SU-DHL-6 (cell line): Measurements from ENCODE around the gene GIT2.

ENCODE experiments used
- H2AFZ ChIP-seq: fragments of 200-600 bp; sonication (generic); 2 replicates; pipeline ENCODE4 v1.6.1; 2014; ENCODE audit warnings: low read depth, mild to moderate bottlenecking, moderate library complexity, mixed read lengths, antibody characterized with exemption, low read length; ENCODE audit not compliant: severe bottlenecking
- H3F3A ChIP-seq: fragments of 200-600 bp; shearing (Covaris generic); 2 replicates; pipeline ENCODE4 v1.6.0; 2016; ENCODE audit warnings: antibody characterized with exemption, mild to moderate bottlenecking; ENCODE audit not compliant: insufficient read depth
- H3K27ac ChIP-seq: fragments of 200-600 bp; sonication (generic); 2 replicates; pipeline ENCODE4 v1.5.1; 2016; ENCODE audit warnings: low read depth, mild to moderate bottlenecking, low read length, moderate library complexity, mixed read lengths
- H3K27me3 ChIP-seq: fragments of 200-600 bp; sonication (generic), shearing (Covaris generic); 2 replicates; pipeline ENCODE4 v1.6.0; 2014; ENCODE audit warnings: mild to moderate bottlenecking, low read length
- H3K36me3 ChIP-seq: fragments of 200-600 bp; sonication (generic); 2 replicates; pipeline ENCODE4 v1.6.1; 2014; ENCODE audit warnings: mild to moderate bottlenecking, low read length, mixed read lengths
- H3K4me2 ChIP-seq: fragments of 300-600, 200-600 bp; shearing (Covaris generic), sonication (generic); 2 replicates; pipeline ENCODE4 v1.6.0; 2014; ENCODE audit warnings: low read length, low read depth, mild to moderate bottlenecking; ENCODE audit not compliant: poor library complexity, severe bottlenecking
- H3K4me3 ChIP-seq: fragments of 200-600 bp; sonication (generic); 2 replicates; pipeline ENCODE4 v1.5.1; 2014; ENCODE audit warnings: antibody characterized with exemption, low read length, mild to moderate bottlenecking, mixed read lengths; ENCODE audit not compliant: insufficient read depth, poor library complexity, severe bottlenecking
- H3K79me2 ChIP-seq: fragments of 200-600 bp; sonication (generic); 2 replicates; pipeline ENCODE4 v1.6.1; 2014; ENCODE audit warnings: mild to moderate bottlenecking, low read length, moderate library complexity; ENCODE audit not compliant: insufficient read depth
- H3K9ac ChIP-seq: fragments of 200-600 bp; sonication (generic); 2 replicates; pipeline ENCODE4 v1.7.0; 2014; ENCODE audit warnings: mild to moderate bottlenecking, low read length
- H3K9me2 ChIP-seq: fragments of 200-600 bp; sonication (generic); replicated peaks from 2 replicates; pipeline ENCODE4 v1.6.1; 2014; ENCODE audit warnings: low read length; ENCODE audit not compliant: insufficient read depth
- H3K9me3 ChIP-seq: fragments of 200-600 bp; sonication (generic); 2 replicates; pipeline ENCODE4 v1.6.1; 2014; ENCODE audit warnings: low read length, mixed read lengths; ENCODE audit not compliant: insufficient read depth
- H4K20me1 ChIP-seq: fragments of 200-600 bp; sonication (generic); 2 replicates; pipeline ENCODE4 v1.6.1; 2014; ENCODE audit warnings: low read depth, mild to moderate bottlenecking, antibody characterized with exemption, low read length, moderate library complexity, mixed read lengths
- EZH2phosphoT487 ChIP-seq: fragments of 200-600 bp; sonication (generic), shearing (Covaris generic); conservative IDR thresholded peaks from 2 replicates; pipeline ENCODE4 v1.6.1; 2018; ENCODE audit warnings: mild to moderate bottlenecking, antibody characterized with exemption, low read length, moderate library complexity, mixed read lengths
- TF ChIP-seq, protein P1 (sequence below): fragments of 200-600 bp; sonication (generic); IDR thresholded peaks from one replicate; pipeline ENCODE4 v1.5.1; 2017; ENCODE audit warnings: antibody characterized with exemption, mild to moderate bottlenecking, low read length, moderate library complexity; ENCODE audit not compliant: insufficient read depth, poor library complexity, severe bottlenecking

Gene GIT2

GRCh38 chr12:110005319-110005973 is 9.3 kb upstream of the GIT2 start:
- Histone ChIP-seq H3K9ac (peak overlapping the region; percentile 88), H3K4me3 (peak overlapping the region; percentile 22), H3K79me2 (peaks cover 85% of the 10 kb centered on the region), H4K20me1 (no peaks in the 10 kb centered on the region), H3K9me2 (no peaks in the 10 kb centered on the region), H3F3A (peaks cover 82% of the 10 kb centered on the region), H3K9me3 (no peaks in the 10 kb centered on the region), H3K36me3 (peaks cover 11% of the 10 kb centered on the region), H2AFZ (no peak overlapping the region), H3K4me2 (peak overlapping the region; percentile 92), H3K27me3 (no peaks in the 10 kb centered on the region), H3K27ac (peak overlapping the region; percentile 97)
- TF ChIP-seq EZH2phosphoT487: no peak
- TF ChIP-seq, protein P1, sequence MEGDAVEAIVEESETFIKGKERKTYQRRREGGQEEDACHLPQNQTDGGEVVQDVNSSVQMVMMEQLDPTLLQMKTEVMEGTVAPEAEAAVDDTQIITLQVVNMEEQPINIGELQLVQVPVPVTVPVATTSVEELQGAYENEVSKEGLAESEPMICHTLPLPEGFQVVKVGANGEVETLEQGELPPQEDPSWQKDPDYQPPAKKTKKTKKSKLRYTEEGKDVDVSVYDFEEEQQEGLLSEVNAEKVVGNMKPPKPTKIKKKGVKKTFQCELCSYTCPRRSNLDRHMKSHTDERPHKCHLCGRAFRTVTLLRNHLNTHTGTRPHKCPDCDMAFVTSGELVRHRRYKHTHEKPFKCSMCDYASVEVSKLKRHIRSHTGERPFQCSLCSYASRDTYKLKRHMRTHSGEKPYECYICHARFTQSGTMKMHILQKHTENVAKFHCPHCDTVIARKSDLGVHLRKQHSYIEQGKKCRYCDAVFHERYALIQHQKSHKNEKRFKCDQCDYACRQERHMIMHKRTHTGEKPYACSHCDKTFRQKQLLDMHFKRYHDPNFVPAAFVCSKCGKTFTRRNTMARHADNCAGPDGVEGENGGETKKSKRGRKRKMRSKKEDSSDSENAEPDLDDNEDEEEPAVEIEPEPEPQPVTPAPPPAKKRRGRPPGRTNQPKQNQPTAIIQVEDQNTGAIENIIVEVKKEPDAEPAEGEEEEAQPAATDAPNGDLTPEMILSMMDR: no peak

DNA sequence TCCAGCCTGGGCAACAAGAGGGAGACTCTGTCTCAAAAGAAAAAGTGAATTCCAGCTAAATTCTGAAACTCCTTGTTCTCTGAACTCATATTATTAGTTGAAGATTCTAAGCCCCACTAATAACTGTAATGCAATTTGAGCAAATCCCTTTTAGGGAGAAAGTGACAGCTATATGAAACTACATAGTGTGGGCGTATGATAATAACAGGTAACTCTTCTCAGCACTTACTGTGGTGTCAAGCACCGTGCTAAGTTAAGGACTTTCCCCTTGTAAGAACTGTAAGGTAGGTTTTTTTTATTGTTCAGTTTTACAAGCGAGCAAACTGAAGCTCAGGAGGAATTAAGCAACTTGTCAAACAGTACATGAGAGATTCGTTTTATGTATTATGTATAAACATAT is 8.4 kb upstream of the GIT2 start:
- Histone ChIP-seq H3K36me3 (peaks cover 17% of the 10 kb centered on the region), H3F3A (peaks cover 74% of the 10 kb centered on the region), H2AFZ (no peak overlapping the region), H3K4me3 (peak overlapping the region; percentile 22), H3K9me2 (no peaks in the 10 kb centered on the region), H3K27me3 (no peaks in the 10 kb centered on the region), H3K27ac (peak overlapping the region; percentile 97), H3K9ac (peak overlapping the region; percentile 88), H4K20me1 (no peaks in the 10 kb centered on the region), H3K9me3 (no peaks in the 10 kb centered on the region), H3K79me2 (peaks cover 85% of the 10 kb centered on the region), H3K4me2 (peak overlapping the region; percentile 92)
- TF ChIP-seq EZH2phosphoT487: no peak
- TF ChIP-seq, protein P1: no peak

DNA sequence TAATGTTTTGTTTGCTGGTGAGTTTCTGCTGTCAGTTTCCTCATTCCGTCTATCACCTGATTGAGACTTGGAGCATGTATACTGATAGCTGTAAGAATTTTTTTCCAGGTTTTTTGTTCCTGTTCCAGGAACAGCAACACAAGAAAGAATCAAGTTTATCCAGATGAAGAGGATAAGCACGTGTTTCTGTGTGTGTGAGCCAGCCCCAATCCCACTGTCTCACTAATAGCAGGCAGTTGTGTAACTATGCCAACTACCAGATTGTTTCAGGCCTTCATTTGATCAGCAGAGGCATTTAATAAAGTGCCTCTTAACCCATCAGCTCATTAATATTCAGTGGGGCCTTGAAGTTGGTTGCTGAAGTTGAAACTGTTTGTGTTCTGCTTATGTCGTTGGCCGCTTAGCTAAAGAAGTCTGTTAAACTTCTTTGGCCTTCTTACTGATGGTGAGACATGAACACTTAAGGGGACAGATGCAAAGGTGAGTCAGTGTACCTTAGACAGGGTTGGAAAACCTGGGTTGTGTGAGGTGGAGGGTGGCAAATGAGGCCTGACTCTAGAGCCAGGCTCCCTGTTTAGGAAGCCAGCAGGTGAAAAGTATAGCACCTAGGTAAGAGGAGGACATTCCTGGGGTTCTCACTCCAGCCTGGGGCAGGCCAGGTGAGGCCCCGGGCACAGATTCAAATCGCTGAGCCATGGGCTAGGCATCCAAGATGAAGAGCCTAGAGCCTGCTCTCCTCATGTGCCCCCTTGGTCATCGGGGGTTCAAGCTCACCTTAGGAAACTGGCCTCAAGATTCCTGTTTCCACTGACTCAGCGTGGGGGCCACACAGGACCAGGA is 6.7 kb upstream of the GIT2 start:
- no peak for TF ChIP-seq EZH2phosphoT487
- peak overlapping the region; percentile 88 for H3K4me3 ChIP-seq
- no peaks in the 10 kb centered on the region for H3K9me3 ChIP-seq
- peaks cover 72% of the 10 kb centered on the region for H3K79me2 ChIP-seq
- H3K9me2 ChIP-seq: no peaks in the 10 kb centered on the region
- peaks cover 17% of the 10 kb centered on the region for H3K36me3 ChIP-seq
- H4K20me1 ChIP-seq: no peaks in the 10 kb centered on the region
- peak overlapping the region; percentile 88 for H3K9ac ChIP-seq
- peak overlapping the region; percentile 97 for H3K27ac ChIP-seq
- no peak overlapping the region for H2AFZ ChIP-seq
- peak overlapping the region; percentile 92 for H3K4me2 ChIP-seq
- no peaks in the 10 kb centered on the region for H3K27me3 ChIP-seq
- peaks cover 70% of the 10 kb centered on the region for H3F3A ChIP-seq

DNA sequence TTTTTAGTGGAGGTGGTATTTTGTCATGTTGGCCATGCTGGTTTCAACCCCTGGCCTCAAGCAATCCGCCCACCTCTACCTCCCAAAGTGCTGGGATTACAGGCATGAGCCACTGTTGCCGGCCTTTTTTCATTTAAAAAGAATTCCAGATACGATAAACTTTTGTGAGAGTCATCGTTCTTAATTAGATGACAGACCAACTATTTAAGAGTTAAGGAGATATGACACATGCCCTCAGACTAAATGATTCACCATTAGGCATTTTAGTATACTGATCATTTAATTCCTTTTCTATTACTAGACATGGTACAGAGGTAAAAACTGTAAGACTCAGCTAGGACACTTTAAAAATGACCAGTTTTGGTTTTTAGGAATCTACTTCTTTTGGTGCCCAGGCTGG is 5.4 kb upstream of the GIT2 start:
- H4K20me1 ChIP-seq: no peaks in the 10 kb centered on the region
- TF ChIP-seq EZH2phosphoT487: no peak
- TF ChIP-seq, protein P1: no peak
- peaks cover 15% of the 10 kb centered on the region for H3K36me3 ChIP-seq
- peak overlapping the region; percentile 92 for H3K4me2 ChIP-seq
- no peaks in the 10 kb centered on the region for H3K27me3 ChIP-seq
- H3K9me3 ChIP-seq: no peaks in the 10 kb centered on the region
- H3K4me3 ChIP-seq: peak overlapping the region; percentile 88
- no peak overlapping the region for H2AFZ ChIP-seq
- H3K27ac ChIP-seq: peak overlapping the region; percentile 97
- peaks cover 59% of the 10 kb centered on the region for H3K79me2 ChIP-seq
- peaks cover 72% of the 10 kb centered on the region for H3F3A ChIP-seq
- H3K9ac ChIP-seq: peak overlapping the region; percentile 88
- H3K9me2 ChIP-seq: no peaks in the 10 kb centered on the region
